Osteocyte (in vitro differentiated cells): ENCODE data around the gene CYP26A1. TPM values are rescaled to one million over a fixed set of nuclear protein-coding genes. Genes with fewer than 3 reads are reported as not detected.

Source experiments
- DNase-seq: peaks from one replicate; pipeline ENCODE4 v3.0.0; 2021; ENCODE audit warnings: mixed read lengths; ENCODE audit not compliant: unreplicated experiment; ENCODE audit errors: extremely low spot score
- H3K27ac Mint-ChIP-seq: one replicate; pipeline ENCODE4 v1.8.0; 2021; ENCODE audit warnings: mild to moderate bottlenecking, mixed read lengths; ENCODE audit not compliant: unreplicated experiment
- H3K27me3 Mint-ChIP-seq: one replicate; pipeline ENCODE4 v1.8.0; 2021; ENCODE audit warnings: mixed read lengths; ENCODE audit not compliant: unreplicated experiment
- H3K36me3 Mint-ChIP-seq: one replicate; pipeline ENCODE4 v1.8.0; 2021; ENCODE audit warnings: mixed read lengths; ENCODE audit not compliant: unreplicated experiment
- H3K4me1 Mint-ChIP-seq: one replicate; pipeline ENCODE4 v1.8.0; 2021; ENCODE audit warnings: mixed read lengths; ENCODE audit not compliant: unreplicated experiment
- H3K4me3 Mint-ChIP-seq: one replicate; pipeline ENCODE4 v1.8.0; 2021; ENCODE audit warnings: mild to moderate bottlenecking, moderate library complexity, mixed read lengths; ENCODE audit not compliant: unreplicated experiment
- H3K9me3 Mint-ChIP-seq: one replicate; pipeline ENCODE4 v1.8.0; 2021; ENCODE audit warnings: mixed read lengths; ENCODE audit not compliant: unreplicated experiment
- CTCF ChIP-seq: fragments of 200-600 bp; sonication (generic); IDR thresholded peaks from 2 replicates; pipeline ENCODE4 v1.5.0; 2021; ENCODE audit warnings: antibody characterized with exemption, mild to moderate bottlenecking, moderate library complexity
- total RNA-seq: library from RNA; stranded (reverse); gene quantifications from 2 replicates; pipeline ENCODE4 v1.2.1, GENCODE V29; 2021

The CYP26A1 gene
- total RNA-seq, 1 donor from 2014 or later, result not detected

GRCh38 chr10:93064874-93065660 is 8.6 kb upstream of the CYP26A1 start:
- Mint-ChIP-seq H3K4me3 (peak overlapping the region; percentile 56), H3K27me3 (peaks cover 57% of the 10 kb centered on the region), H3K9me3 (no peaks in the 10 kb centered on the region)

GRCh38 chr10:93065675-93066543 is 7.8 kb upstream of the CYP26A1 start:
- Mint-ChIP-seq H3K4me3 (peak overlapping the region; percentile 56), H3K9me3 (no peaks in the 10 kb centered on the region), H3K27me3 (peaks cover 65% of the 10 kb centered on the region), H3K4me1 (peaks cover 19% of the 10 kb centered on the region), H3K36me3 (no peaks in the 10 kb centered on the region), H3K27ac (no peak overlapping the region)
- TF ChIP-seq CTCF, result no peak
- no peak for DNase-seq

More at GRCh38 chr10:93064874-93065660, 8.6 kb upstream of the CYP26A1 start:
- DNase-seq, result no peak
- no peak for TF ChIP-seq CTCF
- no peaks in the 10 kb centered on the region for H3K36me3 Mint-ChIP-seq
- no peak overlapping the region for H3K27ac Mint-ChIP-seq
- peaks cover 20% of the 10 kb centered on the region for H3K4me1 Mint-ChIP-seq

- TF ChIP-seq CTCF, result no peak
- Mint-ChIP-seq H3K9me3 (no peaks in the 10 kb centered on the region), H3K4me3 (peak overlapping the region; percentile 35), H3K36me3 (no peaks in the 10 kb centered on the region), H3K4me1 (peaks cover 19% of the 10 kb centered on the region), H3K27me3 (peaks cover 69% of the 10 kb centered on the region), H3K27ac (no peak overlapping the region)
- no peak for DNase-seq
Observed at GRCh38 chr10:93066544-93066913, 7.2 kb upstream of the CYP26A1 start.

GRCh38 chr10:93067443-93068365 is 6.0 kb upstream of the CYP26A1 start:
- Mint-ChIP-seq H3K36me3 (no peaks in the 10 kb centered on the region), H3K27ac (no peak overlapping the region)

More at GRCh38 chr10:93067443-93068365, 6.0 kb upstream of the CYP26A1 start:
- Mint-ChIP-seq H3K9me3 (no peaks in the 10 kb centered on the region), H3K4me3 (no peak overlapping the region), H3K4me1 (peaks cover 30% of the 10 kb centered on the region), H3K27me3 (peaks cover 81% of the 10 kb centered on the region)
- DNase-seq, result no peak
- no peak for TF ChIP-seq CTCF
